GM12875 (cell line): ENCODE results near the gene CMTM4.

ENCODE experiments used
- H3K4me3 ChIP-seq: one replicate; pipeline ENCODE4 v1.5.1; 2011; ENCODE audit warnings: low read depth, low read length, control low read depth
- CTCF ChIP-seq: IDR thresholded peaks from 2 replicates; pipeline ENCODE4 v1.5.1; 2011; ENCODE audit warnings: low read depth, mild to moderate bottlenecking, control low read depth, inconsistent platforms, low read length, moderate library complexity, borderline replicate concordance; ENCODE audit not compliant: insufficient read depth

The CMTM4 gene

DNA sequence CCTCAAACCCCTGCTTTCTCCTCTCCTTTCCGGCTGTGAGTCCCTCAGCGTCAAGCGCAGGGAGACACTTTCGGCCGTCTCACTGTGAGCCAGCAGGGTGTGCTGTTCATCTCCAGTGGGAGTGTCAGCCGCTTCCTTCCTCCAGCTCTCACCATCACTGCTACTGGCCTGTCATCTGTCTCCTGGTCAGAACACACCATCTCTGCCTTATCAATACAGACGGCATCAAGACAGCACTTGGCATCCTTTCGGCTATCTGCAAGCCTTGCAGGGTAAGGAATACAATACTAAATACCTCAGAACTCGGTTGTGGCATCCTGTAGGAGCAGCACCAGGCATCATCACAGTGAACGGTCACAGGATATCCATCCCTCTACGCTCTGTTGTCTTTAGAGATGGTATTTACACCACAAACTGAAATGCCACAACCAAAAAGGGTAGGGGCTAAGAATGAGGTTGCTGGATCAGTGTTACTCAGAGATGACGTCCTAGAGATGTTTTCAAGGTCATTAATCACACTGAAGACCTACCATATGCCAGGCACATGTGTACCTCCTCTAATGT lies 20.7 kb upstream of the CMTM4 start:
- no peak overlapping the region for H3K4me3 ChIP-seq
- TF ChIP-seq CTCF: 0 out of 2 replicates have a peak, but pooled peaks have one; percentile 28

GRCh38 chr16:66714654-66715307 lies 18.2 kb upstream of the CMTM4 start:
- no peak overlapping the region for H3K4me3 ChIP-seq
- TF ChIP-seq CTCF: no peak

DNA sequence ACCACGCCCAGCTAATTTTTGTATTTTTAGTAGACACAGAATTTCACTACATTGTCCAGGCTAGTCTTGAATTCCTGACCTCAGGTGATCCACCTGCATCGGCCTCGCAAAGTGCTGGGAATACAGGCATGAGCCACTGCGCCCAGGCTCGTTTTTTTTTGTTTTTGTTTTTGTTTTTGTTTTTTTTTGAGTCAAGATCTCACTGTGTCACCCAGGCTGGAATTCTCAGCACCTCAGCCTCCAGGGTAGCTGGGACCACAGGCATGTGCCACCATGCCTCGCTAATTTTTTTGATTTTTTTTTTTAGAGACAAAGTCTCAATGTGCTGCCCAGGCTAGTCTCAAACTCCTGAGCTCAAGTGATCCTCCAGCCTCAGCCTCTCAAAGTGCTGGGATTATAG lies 17.5 kb upstream of the CMTM4 start:
- no peak overlapping the region for H3K4me3 ChIP-seq
- no peak for TF ChIP-seq CTCF

DNA sequence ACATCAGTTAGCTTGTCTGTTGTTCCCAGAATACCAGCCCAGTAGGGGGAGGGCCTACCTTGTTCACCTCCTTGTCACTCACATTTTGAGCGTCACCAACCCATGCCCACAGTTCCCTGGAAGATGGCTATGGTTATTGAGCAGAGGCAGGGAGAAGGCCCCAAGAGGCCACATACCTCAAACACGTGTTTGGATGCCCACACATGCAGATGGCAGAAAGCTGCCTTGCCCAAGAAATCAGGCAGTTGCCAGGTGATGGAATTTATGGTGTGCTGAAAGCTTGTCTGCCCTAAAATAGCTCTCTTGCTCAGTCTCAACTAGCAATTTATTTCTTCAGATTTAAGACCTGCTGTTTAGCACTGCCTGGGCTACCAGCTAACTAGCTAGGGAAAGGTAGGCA lies 16.5 kb upstream of the CMTM4 start:
- no peak for TF ChIP-seq CTCF
- H3K4me3 ChIP-seq: no peak overlapping the region

DNA sequence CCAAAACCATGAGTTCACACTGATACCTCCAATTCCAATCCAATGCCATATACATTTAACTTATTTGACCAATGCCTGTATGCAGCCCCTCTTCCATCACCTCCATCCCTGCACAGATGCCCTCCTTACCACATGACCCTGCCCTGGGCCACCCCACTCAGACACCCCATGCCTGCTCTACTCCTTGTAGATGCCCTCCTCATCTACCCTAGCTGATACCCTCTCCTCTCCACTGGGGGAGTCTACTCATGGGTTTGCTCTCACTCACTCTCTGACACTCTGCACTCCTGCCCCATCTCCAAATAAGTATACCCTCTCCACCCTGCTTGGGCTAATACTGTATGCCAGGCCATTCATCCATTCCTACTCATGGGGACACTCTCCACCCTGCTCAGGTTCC lies 16.0 kb upstream of the CMTM4 start:
- TF ChIP-seq CTCF: no peak

GRCh38 chr16:66711581-66711980 lies 15.0 kb upstream of the CMTM4 start:
- no peak overlapping the region for H3K4me3 ChIP-seq
- TF ChIP-seq CTCF: no peak

More for the DNA sequence above, 16.0 kb upstream of the CMTM4 start:
- H3K4me3 ChIP-seq: no peak overlapping the region

GRCh38 chr16:66706506-66706880 lies 9.9 kb upstream of the CMTM4 start:
- no peak overlapping the region for H3K4me3 ChIP-seq
- TF ChIP-seq CTCF: no peak
